Heart left ventricle (tissue), 16 donors: ENCODE results near the gene HRH3. TPM values are rescaled to one million over a fixed set of nuclear protein-coding genes. Genes with fewer than 3 reads are reported as not detected.

Source experiments
- ATAC-seq, 4 donors: fragments of 200-7000 bp; cut with Tn5 transposase; one replicate each; pipeline ENCODE4 v1.9.1; 2020 to 2022; ENCODE audit warnings: moderate library complexity in 4 of 4, mild to moderate bottlenecking in 3 of 4, moderate number of reproducible peaks in 1 of 4
- DNase-seq, 5 donors: peaks; one replicate each; pipeline ENCODE4 v3.0.0-alpha.2; 2020
- H3K27ac ChIP-seq, 12 donors: fragments of 200-600 bp; sonication (generic) in 4 of 12; one replicate each; pipeline versions ENCODE4 v1.5.0 to v1.8.0; 2016 to 2022; ENCODE audit warnings: mild to moderate bottlenecking in 2 of 12
- H3K27me3 ChIP-seq, 9 donors: fragments of 200-600 bp; sonication (generic) in 2 of 9; one replicate each; pipeline versions ENCODE4 v1.5.1 to v1.8.0; 2016 to 2022; ENCODE audit warnings: mild to moderate bottlenecking in 3 of 9
- H3K36me3 ChIP-seq, 9 donors: fragments of 200-600 bp; sonication (generic) in 2 of 9; one replicate each; pipeline versions ENCODE4 v1.5.0 to v1.8.0; 2018 to 2022; ENCODE audit warnings: mild to moderate bottlenecking in 2 of 9
- H3K4me1 ChIP-seq, 12 donors: fragments of 200-600 bp; sonication (generic) in 4 of 12; one replicate each; pipeline versions ENCODE4 v1.5.0 to v1.8.0; 2016 to 2022; ENCODE audit warnings: mild to moderate bottlenecking in 3 of 12
- H3K4me3 ChIP-seq, 12 donors: fragments of 200-600 bp; sonication (generic) in 4 of 12; one replicate each; pipeline versions ENCODE4 v1.5.0 to v1.8.0; 2017 to 2022; ENCODE audit warnings: mild to moderate bottlenecking in 9 of 12, moderate library complexity in 4 of 12
- H3K9me3 ChIP-seq, 12 donors: fragments of 200-600 bp; sonication (generic) in 4 of 12; one replicate each; pipeline versions ENCODE4 v1.5.0 to v1.8.0; 2016 to 2022; ENCODE audit warnings: mild to moderate bottlenecking in 1 of 12
- CTCF ChIP-seq, 12 donors: fragments of 200-600 bp; sonication (generic) in 4 of 12; IDR thresholded peaks; one replicate each; pipeline versions ENCODE4 v1.5.0 to v1.8.0; 2018 to 2022; ENCODE audit warnings: antibody characterized with exemption in 12 of 12, mild to moderate bottlenecking in 5 of 12
- POLR2A ChIP-seq, 2 donors: fragments of 450-650 bp; IDR thresholded peaks; one replicate each; pipeline ENCODE4 v1.6.1; 2017; ENCODE audit warnings: antibody characterized with exemption in 2 of 2, mild to moderate bottlenecking in 2 of 2, moderate library complexity in 2 of 2
- WGBS, 4 donors: extraction: QIAGEN DNeasy Blood & Tissue Kit in 2 of 4; methylation state at CpG; one replicate each; pipeline versions ENCODE4 v1.1.5 to v1.1.7; 2013 to 2018; 5-methylcytosine and 5-hydroxymethylcytosine counted together
- intact Hi-C, 10 donors: fragments of 100-400 bp; cut with DNase I; formaldehyde crosslinking; loops; one replicate each; pipeline versions ENCODE4 v1.11.1 to v1.14.2; 2022
- polyA plus RNA-seq, 2 donors: library from polyadenylated mRNA; stranded (reverse); fragments of 200-250 nt; gene quantifications; one replicate each; pipeline ENCODE4 v1.2.3, GENCODE V29; 2013
- total RNA-seq, 9 donors: library from RNA; depleted of rRNA in 2 of 9; stranded (reverse); fragments of >200 nt in 2 of 9; fragmentation: NEBNext Ultra II Directional in 3 of 9; extraction: Animal tissue kit (Norgen Biotek cat#: 25700) in 3 of 9; gene quantifications; one replicate each; pipeline versions ENCODE4 v1.1.0 to v1.2.4, GENCODE V29; 2016 to 2023
- donor health status: ischemic (EF 13 %, LVEDD 7.1; RV severe dilation, severe dysfunction).
- donor health status: healthy with polysubstance abuse.
- donor health status: DM: no; HTN: yes; CAD: no.
- donor health status: DM: no; HTN: no; CAD: no.
- donor health status: ischemic (EF 25% LVEDD 6.9; RV normal size, moderate dysfunction).
- donor health status: ischemic (EF 25% LVEDD 5.7; RV mildly dilated, moderate dysfunction).
- donor health status: healthy.
- donor health status: DM: yes; HTN: yes; CAD: no.
- donor health status: ischemic (EF 35%, LVEDD 5.7; RV mildly dilated, moderate dysfunction).
- donor health status: nonischemic (EF 11% LVEDD 7.7; RV severe dilation, severe dysfunction).
- donor health status: DM: yes; HTN: yes; CAD: no.
- donor health status: PGD.
- donor health status: ischemic (EF 29% LVEDD 5.4; RV normal size, mild dysfunction).
- donor health status: nonischemic (EF 23%, LVEDD 6.1; RV moderate dilation, normal function).

HRH3 gene
- total and polyA plus RNA-seq, 11 donors, result not detected

GRCh38 chr20:62197801-62198200 is 22.3 kb downstream of the HRH3 start:
- Histone ChIP-seq H3K27me3 (no peaks in the 10 kb centered on the region), H3K36me3 (peaks cover 0 to 94% (median 86%) of the 10 kb centered on the region in 9 donors), H3K27ac (no peak overlapping the region), H3K4me3 (no peak overlapping the region), H3K4me1 (peaks cover 0 to 1% (median 0%) of the 10 kb centered on the region in 12 donors), H3K9me3 (no peaks in the 10 kb centered on the region)
- TF ChIP-seq POLR2A (IDR thresholded peaks at IDR 0.05) (no peak), CTCF (IDR thresholded peaks at IDR 0.05) (no peak)
- 93 to 96% (median 94%) methylated on average over 18 of the region's 18 CpGs for WGBS, 4 donors
- intact Hi-C loops, result loop anchor here in 2 of 10 donors (10.0 kb wide), 2 partner anchors 77 to 187 kb away; partner anchors contain the start of gene RPS21 (in 1 of the 2)
- ATAC-seq, result no peak
- DNase-seq, result peak in 1 of 5 donors; percentile 12

- intact Hi-C loops, result loop anchor here in 2 of 10 donors (10.0 kb wide), 2 partner anchors 77 to 187 kb away; partner anchors contain the start of gene RPS21 (in 1 of the 2)
- 84 to 97% (median 88%) methylated on average over 9 of the region's 9 CpGs for WGBS, 4 donors
- Histone ChIP-seq H3K27ac (no peak overlapping the region), H3K4me1 (peaks cover 0 to 5% (median 0%) of the 10 kb centered on the region in 12 donors), H3K9me3 (no peaks in the 10 kb centered on the region), H3K36me3 (peaks cover 0 to 89% (median 82%) of the 10 kb centered on the region in 9 donors), H3K4me3 (no peak overlapping the region), H3K27me3 (no peaks in the 10 kb centered on the region)
- DNase-seq, result peak in 1 of 5 donors; percentile 7
- TF ChIP-seq POLR2A (IDR thresholded peaks at IDR 0.05) (no peak), CTCF (IDR thresholded peaks at IDR 0.05) (no peak)
- no peak for ATAC-seq
Measured at GRCh38 chr20:62197311-62197710, 22.8 kb downstream of the HRH3 start.

- Histone ChIP-seq H3K27me3 (no peaks in the 10 kb centered on the region), H3K4me1 (peaks cover 0 to 12% (median 0%) of the 10 kb centered on the region in 12 donors), H3K27ac (no peak overlapping the region), H3K9me3 (no peaks in the 10 kb centered on the region), H3K4me3 (no peak overlapping the region), H3K36me3 (peaks cover 0 to 79% (median 72%) of the 10 kb centered on the region in 9 donors)
- ATAC-seq (no peak), DNase-seq (no peak)
- WGBS, 4 donors, result 94 to 96% (median 95%) methylated on average over 10 of the region's 10 CpGs
- TF ChIP-seq POLR2A (IDR thresholded peaks at IDR 0.05), result no peak
- no peak for TF ChIP-seq CTCF (IDR thresholded peaks at IDR 0.05)
- intact Hi-C loops, result loop anchor here in 2 of 10 donors (10.0 kb wide), 2 partner anchors 79 to 189 kb away; partner anchors contain the start of gene RPS21 (in 1 of the 2)
Measured at GRCh38 chr20:62196286-62196685, 23.8 kb downstream of the HRH3 start.

GRCh38 chr20:62195736-62196135 is 24.3 kb downstream of the HRH3 start:
- TF ChIP-seq POLR2A (IDR thresholded peaks at IDR 0.05) (no peak), CTCF (IDR thresholded peaks at IDR 0.05) (no peak)
- WGBS, 4 donors, result 94 to 96% (median 94%) methylated on average over 10 of the region's 10 CpGs
- Histone ChIP-seq H3K27ac (no peak overlapping the region), H3K36me3 (peaks cover 0 to 79% (median 67%) of the 10 kb centered on the region in 9 donors), H3K27me3 (no peaks in the 10 kb centered on the region), H3K4me3 (no peak overlapping the region), H3K9me3 (no peaks in the 10 kb centered on the region), H3K4me1 (peaks cover 0 to 13% (median 0%) of the 10 kb centered on the region in 12 donors)
- intact Hi-C loops, result loop anchor here in 2 of 10 donors (10.0 kb wide), 2 partner anchors 79 to 189 kb away; partner anchors contain the start of gene RPS21 (in 1 of the 2)
- DNase-seq (peak in 1 of 5 donors; percentile 4), ATAC-seq (no peak)
